SW480 (cell line): ENCODE results near the gene FKRP.

ENCODE experiments used
- DNase-seq: peaks from one replicate; pipeline ENCODE4 v3.0.0-alpha.2; 2016; ENCODE audit warnings: low spot score

The FKRP gene

GRCh38 chr19:46732172-46732938 lies 13.5 kb upstream of the FKRP start:
- no peak for DNase-seq

GRCh38 chr19:46732966-46733689 lies 12.7 kb upstream of the FKRP start:
- DNase-seq = no peak

GRCh38 chr19:46733690-46734292 lies 12.1 kb upstream of the FKRP start:
- no peak for DNase-seq

DNA sequence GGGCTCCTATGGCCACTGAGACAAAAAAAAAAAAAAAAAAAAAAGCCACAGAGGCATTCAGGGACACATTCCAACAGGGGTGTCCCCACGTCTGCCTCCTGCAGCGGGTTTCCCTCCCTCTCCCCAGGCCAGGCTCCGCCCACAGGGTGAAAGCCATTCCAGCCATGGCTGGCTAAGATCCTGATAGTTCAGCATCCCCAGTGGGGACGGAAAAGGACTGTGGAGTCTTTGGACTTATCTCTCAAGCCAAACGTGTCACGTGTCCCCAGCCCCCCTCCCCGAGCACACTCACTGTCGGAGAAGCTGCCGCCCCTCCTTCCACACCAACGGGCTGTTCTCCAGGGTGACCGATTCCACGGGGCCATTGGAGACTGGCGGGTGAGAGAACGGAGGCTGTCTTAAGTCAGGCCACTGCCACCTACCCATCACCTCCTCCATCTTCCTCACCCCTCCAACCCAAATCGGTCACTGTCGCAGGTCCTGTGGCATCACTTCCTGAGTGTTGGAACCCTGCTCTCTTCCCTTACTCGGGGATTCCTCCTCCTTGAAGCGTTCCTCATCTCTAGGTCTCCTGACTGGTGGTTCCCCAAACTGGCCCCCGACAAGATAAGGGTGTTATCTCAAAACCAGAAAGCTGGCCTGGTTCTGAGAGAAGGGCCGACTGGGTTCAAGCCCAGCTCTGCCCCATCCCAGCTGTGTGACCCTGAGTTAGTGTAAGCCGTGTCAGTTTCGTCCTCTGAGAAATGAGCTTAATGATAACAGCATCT lies 9.1 kb upstream of the FKRP start:
- DNase-seq = peak; percentile 72

- no peak for DNase-seq
Observed at GRCh38 chr19:46737298-46737654, 8.6 kb upstream of the FKRP start.

- DNase-seq = no peak
Observed at GRCh38 chr19:46737761-46738171, 8.1 kb upstream of the FKRP start.

GRCh38 chr19:46739290-46739771 lies 6.5 kb upstream of the FKRP start:
- DNase-seq = no peak

- DNase-seq = no peak
Observed at GRCh38 chr19:46741447-46741846, 4.4 kb upstream of the FKRP start.

DNA sequence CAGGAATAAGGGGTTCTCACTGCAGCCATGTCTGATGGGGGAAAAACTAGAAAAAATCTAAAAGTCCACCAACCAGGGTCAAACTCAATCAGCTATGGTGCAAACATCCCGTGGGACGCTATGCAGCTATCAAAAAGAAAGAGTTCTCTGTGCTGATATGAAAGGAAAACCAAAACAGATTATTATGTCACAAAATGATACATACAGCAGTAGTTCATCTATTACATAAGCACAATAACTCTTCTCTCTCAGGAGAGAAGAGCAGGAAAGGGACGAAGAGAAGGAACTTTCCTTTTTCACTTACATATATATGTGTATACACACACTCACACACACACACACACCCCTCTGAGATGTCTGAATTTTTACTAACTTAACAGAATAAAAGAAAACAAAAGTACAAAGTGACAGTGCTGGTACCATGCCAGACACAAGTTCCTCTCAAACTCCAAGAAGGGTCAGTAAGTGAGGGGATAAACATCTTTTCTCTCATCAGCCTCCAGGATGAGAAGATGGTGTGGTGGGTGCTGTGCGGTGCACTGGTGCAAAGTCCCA lies 2.9 kb upstream of the FKRP start:
- DNase-seq = no peak

DNA sequence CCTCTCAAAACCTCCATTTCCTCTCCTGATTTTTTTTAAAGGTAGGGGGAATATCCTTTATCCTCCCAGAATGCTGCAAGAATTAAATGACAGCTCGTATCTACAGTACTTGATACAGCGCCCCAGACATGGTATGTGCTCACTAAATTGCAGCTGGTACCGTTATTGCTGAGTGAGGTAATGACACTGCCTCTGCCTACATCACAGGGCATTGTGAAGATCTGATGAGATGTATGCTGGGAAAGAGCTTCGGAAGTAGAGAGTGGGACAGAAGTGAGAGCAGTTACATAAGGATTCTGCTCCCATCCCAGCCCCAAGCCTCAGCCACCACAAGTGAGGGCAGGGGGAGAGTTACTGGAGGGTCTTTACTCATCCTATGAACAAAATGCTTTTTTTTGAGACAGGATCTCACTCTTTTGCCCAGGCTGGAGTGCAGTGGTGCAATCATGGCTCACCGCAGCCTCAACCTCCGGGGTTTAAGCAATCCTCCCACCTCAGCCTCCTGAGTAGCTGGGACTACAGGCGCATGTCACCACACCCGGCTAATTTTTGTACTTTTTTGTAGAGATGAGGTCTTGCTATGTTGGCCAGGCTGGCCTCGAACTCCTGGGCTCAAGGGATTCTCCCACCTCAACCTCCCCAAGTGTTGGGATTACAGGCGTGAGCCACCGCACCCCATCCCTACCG lies 1.7 kb upstream of the FKRP start:
- DNase-seq = no peak

GRCh38 chr19:46745030-46745429 lies 827 bp upstream of the FKRP start:
- DNase-seq = no peak

GRCh38 chr19:46746281-46747057 lies 612 bp downstream of the FKRP start, which contains the start of gene STRN4:
Gene STRN4, minus strand, starts transcription at chr19:46746450. Its CDS starts 20 bp downstream, at chr19:46746430.
- DNase-seq = no peak

- peak; percentile 63 for DNase-seq
Observed at GRCh38 chr19:46748325-46749109, 2.7 kb downstream of the FKRP start.

GRCh38 chr19:46753420-46754155 lies 7.7 kb downstream of the FKRP start:
- peak; percentile 60 for DNase-seq

DNA sequence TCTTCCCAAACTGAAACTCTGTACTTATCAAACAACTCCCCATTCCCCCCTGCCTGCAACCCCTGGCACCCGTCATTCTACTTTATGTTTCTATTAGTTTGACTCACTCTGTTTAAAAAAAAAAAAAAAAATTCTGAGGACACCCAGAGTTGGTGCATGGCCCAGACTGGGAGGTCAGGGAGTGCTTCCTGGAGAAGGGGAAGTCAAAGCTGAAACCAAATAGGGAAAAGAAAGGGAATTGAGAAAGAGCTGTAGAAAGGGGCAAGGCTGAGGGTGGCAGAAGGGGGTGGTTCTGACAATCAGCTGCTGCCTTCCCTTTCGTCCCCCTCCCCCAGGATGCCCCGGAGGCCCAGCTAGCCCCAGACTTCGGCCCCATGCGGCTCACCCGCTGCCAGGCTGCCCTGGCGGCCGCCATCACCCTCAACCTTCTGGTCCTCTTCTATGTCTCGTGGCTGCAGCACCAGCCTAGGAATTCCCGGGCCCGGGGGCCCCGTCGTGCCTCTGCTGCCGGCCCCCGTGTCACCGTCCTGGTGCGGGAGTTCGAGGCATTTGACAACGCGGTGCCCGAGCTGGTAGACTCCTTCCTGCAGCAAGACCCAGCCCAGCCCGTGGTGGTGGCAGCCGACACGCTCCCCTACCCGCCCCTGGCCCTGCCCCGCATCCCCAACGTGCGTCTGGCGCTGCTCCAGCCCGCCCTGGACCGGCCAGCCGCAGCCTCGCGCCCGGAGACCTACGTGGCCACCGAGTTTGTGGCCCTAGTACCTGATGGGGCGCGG lies 9.4 kb downstream of the FKRP start:
- no peak for DNase-seq

DNA sequence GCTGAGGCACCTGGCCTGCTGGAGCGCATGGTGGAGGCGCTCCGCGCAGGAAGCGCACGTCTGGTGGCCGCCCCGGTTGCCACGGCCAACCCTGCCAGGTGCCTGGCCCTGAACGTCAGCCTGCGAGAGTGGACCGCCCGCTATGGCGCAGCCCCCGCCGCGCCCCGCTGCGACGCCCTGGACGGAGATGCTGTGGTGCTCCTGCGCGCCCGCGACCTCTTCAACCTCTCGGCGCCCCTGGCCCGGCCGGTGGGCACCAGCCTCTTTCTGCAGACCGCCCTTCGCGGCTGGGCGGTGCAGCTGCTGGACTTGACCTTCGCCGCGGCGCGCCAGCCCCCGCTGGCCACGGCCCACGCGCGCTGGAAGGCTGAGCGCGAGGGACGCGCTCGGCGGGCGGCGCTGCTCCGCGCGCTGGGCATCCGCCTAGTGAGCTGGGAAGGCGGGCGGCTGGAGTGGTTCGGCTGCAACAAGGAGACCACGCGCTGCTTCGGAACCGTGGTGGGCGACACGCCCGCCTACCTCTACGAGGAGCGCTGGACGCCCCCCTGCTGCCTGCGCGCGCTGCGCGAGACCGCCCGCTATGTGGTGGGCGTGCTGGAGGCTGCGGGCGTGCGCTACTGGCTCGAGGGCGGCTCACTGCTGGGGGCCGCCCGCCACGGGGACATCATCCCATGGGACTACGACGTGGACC lies 10.1 kb downstream of the FKRP start:
- DNase-seq = no peak

DNA sequence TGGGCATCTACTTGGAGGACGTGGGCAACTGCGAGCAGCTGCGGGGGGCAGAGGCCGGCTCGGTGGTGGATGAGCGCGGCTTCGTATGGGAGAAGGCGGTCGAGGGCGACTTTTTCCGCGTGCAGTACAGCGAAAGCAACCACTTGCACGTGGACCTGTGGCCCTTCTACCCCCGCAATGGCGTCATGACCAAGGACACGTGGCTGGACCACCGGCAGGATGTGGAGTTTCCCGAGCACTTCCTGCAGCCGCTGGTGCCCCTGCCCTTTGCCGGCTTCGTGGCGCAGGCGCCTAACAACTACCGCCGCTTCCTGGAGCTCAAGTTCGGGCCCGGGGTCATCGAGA lies 10.7 kb downstream of the FKRP start:
- no peak for DNase-seq

GRCh38 chr19:46759206-46759605 lies 13.3 kb downstream of the FKRP start:
- no peak for DNase-seq
